ENCODE data around the gene PTTG1IP. TPM values are rescaled to one million over a fixed set of nuclear protein-coding genes. Genes with fewer than 3 reads are reported as not detected.

Gene PTTG1IP
- total RNA-seq, 4 donors from 2014 or later = 157 to 552 (median 288) TPM

DNA sequence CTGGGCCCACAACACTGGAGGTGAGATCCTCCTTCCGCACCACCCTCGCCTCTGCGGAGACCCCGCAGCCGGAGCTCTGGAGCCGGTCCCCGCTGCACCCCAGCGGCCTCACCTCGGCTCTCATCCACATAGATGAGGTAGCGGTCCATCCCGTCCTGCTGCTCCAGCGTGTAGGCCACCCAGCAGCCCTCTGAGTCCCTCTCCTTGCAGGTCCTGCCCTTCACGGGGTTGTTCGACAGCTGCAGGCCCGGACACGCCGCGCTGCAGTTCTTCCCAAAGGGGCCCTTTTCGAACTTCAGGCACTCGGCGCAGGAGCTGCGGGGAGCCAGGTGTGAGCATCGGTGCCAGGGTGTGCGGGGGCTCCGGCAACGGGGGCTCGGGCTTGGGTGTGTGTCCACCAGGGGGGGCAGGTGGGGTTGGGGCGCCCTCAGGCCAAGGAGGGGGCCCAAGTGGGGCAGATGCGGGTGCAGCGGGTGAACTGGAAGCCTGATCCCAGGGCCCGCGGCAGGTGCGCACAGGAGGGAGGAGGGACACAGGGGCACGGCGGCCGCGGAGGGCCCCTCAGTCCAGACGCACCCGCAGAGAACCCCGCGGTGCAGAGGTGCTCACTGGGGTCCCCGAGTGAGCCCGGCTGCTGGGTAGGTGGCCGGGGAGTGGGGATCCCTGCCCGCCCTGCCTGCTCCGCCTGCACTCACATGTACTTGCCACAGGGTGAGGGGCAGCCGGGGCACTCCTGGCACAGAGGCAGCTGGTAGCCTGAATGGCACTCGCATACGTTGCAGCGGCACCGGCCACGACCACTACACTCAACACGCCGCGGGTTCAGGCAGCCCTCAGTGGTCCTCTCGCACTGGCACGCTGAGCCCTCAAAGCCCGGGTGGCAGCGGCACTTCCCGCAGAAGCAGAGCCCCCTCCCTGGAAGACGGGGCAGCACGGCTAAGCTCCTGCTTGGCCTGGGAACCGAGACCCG, 15.4 kb upstream of the PTTG1IP start:
- in situ Hi-C loops (cut with MboI; ENCODE audit: low pct_ligation_motif_present in 1 of 4, low pct_unique_long_range_greater_than_20kb in 1 of 4, low sequenced_read_pairs in 3 of 4) = loop anchor here in 1 of 4 donors (10.0 kb wide), 1 partner anchor 46 kb away; no protein-coding TSS in a partner anchor
- 90% methylated on average over 54 of the region's 64 CpGs; no CpG with 5 or more reads in 1 of the 2 donors for WGBS, 2 donors (ENCODE audit: low coverage in 1 of 2)
- Histone ChIP-seq H3K4me3 (no peak overlapping the region), H3K4me1 (no peaks in the 10 kb centered on the region), H3K36me3 (no peaks in the 10 kb centered on the region), H3K27ac (no peak overlapping the region), H3K9me3 (no peaks in the 10 kb centered on the region), H3K27me3 (peaks cover 8% of the 10 kb centered on the region)
- no peak for DNase-seq
- intact Hi-C loops (cut with DNase I; ENCODE audit: low total_unique reads) = no loop called here
- TF ChIP-seq POLR2A (IDR thresholded peaks at IDR 0.05) = no peak
- no peak for TF ChIP-seq EP300 (IDR thresholded peaks at IDR 0.05; ENCODE audit: low read depth)
- TF ChIP-seq CTCF (IDR thresholded peaks at IDR 0.05) = no peak
- TF ChIP-seq POLR2AphosphoS5 (IDR thresholded peaks at IDR 0.05) = no peak

DNA sequence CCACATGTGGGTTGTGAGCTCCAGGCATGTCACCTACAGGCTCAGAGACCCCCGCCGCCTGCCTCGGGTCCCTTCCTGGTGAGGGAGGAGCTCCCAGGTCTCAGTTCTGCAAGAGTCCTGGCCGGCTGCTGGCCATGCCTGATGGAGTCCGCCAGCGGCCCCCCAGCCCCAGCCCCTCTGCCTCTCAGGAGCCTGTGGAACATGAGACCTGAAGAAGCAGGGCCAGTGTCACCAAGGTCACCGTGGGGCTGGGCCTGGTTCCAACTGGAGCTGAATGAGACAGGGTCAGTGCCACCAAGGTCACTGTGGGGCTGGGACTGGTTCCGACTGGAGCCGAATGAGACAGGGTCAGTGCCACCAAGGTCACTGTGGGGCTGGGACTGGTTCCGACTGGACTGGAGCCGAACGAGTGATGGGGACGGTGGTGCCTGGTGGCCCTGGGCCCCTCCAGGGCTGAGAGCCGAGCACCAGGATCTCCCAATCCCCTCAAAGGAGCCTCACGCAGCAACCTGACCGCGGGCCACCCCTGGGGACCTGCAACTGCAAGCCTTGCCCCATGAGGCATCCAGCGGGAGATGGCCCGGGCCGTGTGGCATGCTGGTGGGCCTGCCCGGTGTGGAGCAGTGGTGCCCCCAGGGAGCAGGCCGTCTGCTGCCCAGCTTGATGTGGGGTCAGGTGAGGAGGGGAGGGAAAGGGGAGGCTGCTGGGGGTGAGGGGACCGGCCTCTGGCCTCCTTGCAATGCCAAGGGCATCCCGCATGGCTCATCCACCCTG, 14.5 kb upstream of the PTTG1IP start:
- intact Hi-C loops (cut with DNase I; ENCODE audit: low total_unique reads) (no loop called here), in situ Hi-C loops (cut with MboI; ENCODE audit: low pct_ligation_motif_present in 1 of 4, low pct_unique_long_range_greater_than_20kb in 1 of 4, low sequenced_read_pairs in 3 of 4) (loop anchor here in 1 of 4 donors (10.0 kb wide), 1 partner anchor 47 kb away; no protein-coding TSS in a partner anchor)
- Histone ChIP-seq H3K36me3 (no peaks in the 10 kb centered on the region), H3K4me1 (no peaks in the 10 kb centered on the region), H3K4me3 (no peak overlapping the region), H3K27me3 (peaks cover 8% of the 10 kb centered on the region), H3K27ac (no peak overlapping the region), H3K9me3 (no peaks in the 10 kb centered on the region)
- WGBS, 2 donors (ENCODE audit: low coverage in 1 of 2) = 93% methylated on average over 24 of the region's 24 CpGs; no CpG with 5 or more reads in 1 of the 2 donors
- TF ChIP-seq CTCF (IDR thresholded peaks at IDR 0.05) (no peak), POLR2A (IDR thresholded peaks at IDR 0.05) (no peak), EP300 (IDR thresholded peaks at IDR 0.05; ENCODE audit: low read depth) (no peak), POLR2AphosphoS5 (IDR thresholded peaks at IDR 0.05) (no peak)
- no peak for DNase-seq

GRCh38 chr21:44887126-44887806, 13.8 kb upstream of the PTTG1IP start:
- no peak overlapping the region for H3K4me3 ChIP-seq
- 84% methylated on average over 2 to 11 of the region's 11 CpGs for WGBS, 2 donors (ENCODE audit: low coverage in 1 of 2)
- in situ Hi-C loops (cut with MboI; ENCODE audit: low pct_ligation_motif_present in 1 of 4, low pct_unique_long_range_greater_than_20kb in 1 of 4, low sequenced_read_pairs in 3 of 4) = loop anchor here in 1 of 4 donors (10.0 kb wide), 1 partner anchor 48 kb away; no protein-coding TSS in a partner anchor
- TF ChIP-seq EP300 (IDR thresholded peaks at IDR 0.05; ENCODE audit: low read depth) (no peak), CTCF (IDR thresholded peaks at IDR 0.05) (no peak), POLR2AphosphoS5 (IDR thresholded peaks at IDR 0.05) (no peak), POLR2A (IDR thresholded peaks at IDR 0.05) (no peak)
- no peak overlapping the region for H3K27ac ChIP-seq
- H3K4me1 ChIP-seq = peaks cover 0 to 3% (median 0%) of the 10 kb centered on the region in 4 donors
- no peaks in the 10 kb centered on the region for H3K36me3 ChIP-seq
- H3K27me3 ChIP-seq = peaks cover 8% of the 10 kb centered on the region
- H3K9me3 ChIP-seq = no peaks in the 10 kb centered on the region
- intact Hi-C loops (cut with DNase I; ENCODE audit: low total_unique reads) = no loop called here
- no peak for DNase-seq

All from transverse colon (tissue), 4 donors.